ENCODE results near the gene ZAP70.

The ZAP70 gene

DNA sequence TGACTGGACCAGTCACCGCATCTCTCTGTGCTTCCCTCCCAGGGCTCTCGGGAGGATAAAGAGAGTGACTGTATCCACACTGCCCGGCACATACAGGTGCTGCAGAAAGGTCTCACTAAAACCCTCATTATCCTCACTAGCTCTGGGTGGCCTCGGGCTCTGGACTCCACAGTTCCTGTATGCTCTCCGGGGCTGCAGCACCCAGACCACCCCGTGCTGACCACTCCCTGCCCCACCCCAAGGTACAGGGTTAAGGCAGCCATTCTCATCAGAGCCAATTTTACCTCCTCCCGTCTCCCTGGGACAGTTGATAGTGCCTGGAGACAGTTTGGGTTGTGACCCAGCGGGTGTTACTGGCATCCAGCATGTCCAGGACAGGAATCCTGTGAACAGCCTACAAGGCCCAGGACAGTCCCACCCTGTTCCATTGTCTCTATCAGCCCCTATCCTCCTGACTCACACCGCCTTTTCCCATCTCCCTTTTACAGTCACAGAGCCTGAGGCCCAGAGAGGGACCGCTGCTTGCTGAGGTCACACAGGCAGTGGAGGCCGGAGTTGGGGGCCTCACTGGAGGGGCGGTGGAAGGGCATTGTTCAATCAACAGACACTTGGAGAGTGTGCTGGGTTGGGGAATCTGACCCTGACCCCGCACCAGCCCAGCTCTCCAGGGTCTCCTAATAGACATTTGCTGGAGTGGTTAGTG, 1.7 kb downstream of the ZAP70 start:
- DNase-seq (ENCODE audit: low read depth in 1 of 2, low spot score in 1 of 2) = no peak
- in situ Hi-C loops (cut with HindIII; ENCODE audit: low pct_unique_long_range_greater_than_20kb, low sequenced_read_pairs) = no loop called here
- no peak for TF ChIP-seq JUND (IDR thresholded peaks at IDR 0.05; ENCODE audit: low read depth)

DNA sequence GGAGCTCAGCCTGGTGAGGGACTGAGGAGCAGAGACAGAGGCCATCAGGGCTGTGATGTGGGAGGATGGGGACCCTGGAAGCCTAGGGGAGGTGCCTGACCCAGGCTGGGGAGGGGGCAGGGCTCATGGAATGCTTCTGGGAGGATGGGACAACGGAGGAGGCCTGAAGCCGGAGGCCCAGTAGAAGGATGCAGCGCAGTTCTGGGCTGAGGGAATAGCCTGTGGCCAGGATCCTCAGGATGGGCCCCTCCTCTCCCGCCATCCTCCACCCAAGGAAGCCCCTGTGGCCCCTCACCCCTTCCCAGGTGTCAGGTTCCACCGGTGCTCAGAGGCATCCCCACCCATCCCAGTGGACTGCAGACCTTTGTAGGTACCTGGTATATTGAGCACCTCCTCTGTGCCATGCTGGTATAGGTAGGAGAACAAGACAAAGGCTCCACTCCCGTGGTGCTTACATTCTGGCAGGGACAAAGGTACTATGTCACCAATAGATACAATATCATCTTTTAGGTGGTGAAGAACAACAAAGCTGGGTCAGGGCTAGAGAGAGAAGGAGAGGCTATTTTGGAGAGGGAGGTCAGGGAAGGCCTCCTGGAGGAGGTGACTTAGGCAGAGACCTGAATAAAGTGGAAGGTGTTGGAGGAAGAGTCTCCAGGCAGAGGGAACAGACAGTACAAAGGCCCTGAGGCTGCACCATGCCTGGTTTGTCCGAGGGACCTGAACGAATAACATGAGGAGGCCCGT, 2.7 kb downstream of the ZAP70 start:
- in situ Hi-C loops (cut with HindIII; ENCODE audit: low pct_unique_long_range_greater_than_20kb, low sequenced_read_pairs) = no loop called here
- DNase-seq (ENCODE audit: low read depth in 1 of 2, low spot score in 1 of 2) = no peak
- no peak for TF ChIP-seq JUND (IDR thresholded peaks at IDR 0.05; ENCODE audit: low read depth)

- in situ Hi-C loops (cut with HindIII; ENCODE audit: low pct_unique_long_range_greater_than_20kb, low sequenced_read_pairs) = no loop called here
- no peak for DNase-seq (ENCODE audit: low read depth in 1 of 2, low spot score in 1 of 2)
- TF ChIP-seq JUND (IDR thresholded peaks at IDR 0.05; ENCODE audit: low read depth) = no peak
Measured at GRCh38 chr2:97716695-97717612, 3.6 kb downstream of the ZAP70 start.

- in situ Hi-C loops (cut with HindIII; ENCODE audit: low pct_unique_long_range_greater_than_20kb, low sequenced_read_pairs) = no loop called here
- TF ChIP-seq JUND (IDR thresholded peaks at IDR 0.05; ENCODE audit: low read depth) = no peak
- DNase-seq (ENCODE audit: low read depth in 1 of 2, low spot score in 1 of 2) = no peak
Measured at GRCh38 chr2:97717613-97717995, 4.2 kb downstream of the ZAP70 start.

GRCh38 chr2:97718051-97718882, 4.9 kb downstream of the ZAP70 start:
- no peak for TF ChIP-seq JUND (IDR thresholded peaks at IDR 0.05; ENCODE audit: low read depth)
- in situ Hi-C loops (cut with HindIII; ENCODE audit: low pct_unique_long_range_greater_than_20kb, low sequenced_read_pairs) = no loop called here
- no peak for DNase-seq (ENCODE audit: low read depth in 1 of 2, low spot score in 1 of 2)

DNA sequence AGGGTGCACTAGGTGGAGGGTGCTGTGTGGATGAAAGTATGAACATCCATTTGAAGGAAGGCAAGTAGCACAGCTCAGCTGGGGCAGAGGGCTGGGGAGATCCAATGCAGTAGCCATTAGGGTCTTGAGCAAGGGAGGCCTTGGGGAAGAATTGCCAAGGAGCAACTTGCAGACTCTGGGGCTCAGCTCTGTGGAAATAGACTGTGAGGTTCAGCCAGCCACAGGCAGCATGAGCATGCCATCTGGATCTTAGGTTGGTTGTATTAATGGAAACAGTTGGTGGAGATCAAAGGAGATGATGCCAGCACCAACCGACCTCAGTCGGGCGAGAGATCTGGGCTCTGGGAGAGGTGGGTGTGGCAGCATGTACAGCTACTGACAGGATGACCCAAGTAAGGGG, 5.6 kb downstream of the ZAP70 start:
- no peak for TF ChIP-seq JUND (IDR thresholded peaks at IDR 0.05; ENCODE audit: low read depth)
- no peak for DNase-seq (ENCODE audit: low read depth in 1 of 2, low spot score in 1 of 2)
- in situ Hi-C loops (cut with HindIII; ENCODE audit: low pct_unique_long_range_greater_than_20kb, low sequenced_read_pairs) = no loop called here

DNA sequence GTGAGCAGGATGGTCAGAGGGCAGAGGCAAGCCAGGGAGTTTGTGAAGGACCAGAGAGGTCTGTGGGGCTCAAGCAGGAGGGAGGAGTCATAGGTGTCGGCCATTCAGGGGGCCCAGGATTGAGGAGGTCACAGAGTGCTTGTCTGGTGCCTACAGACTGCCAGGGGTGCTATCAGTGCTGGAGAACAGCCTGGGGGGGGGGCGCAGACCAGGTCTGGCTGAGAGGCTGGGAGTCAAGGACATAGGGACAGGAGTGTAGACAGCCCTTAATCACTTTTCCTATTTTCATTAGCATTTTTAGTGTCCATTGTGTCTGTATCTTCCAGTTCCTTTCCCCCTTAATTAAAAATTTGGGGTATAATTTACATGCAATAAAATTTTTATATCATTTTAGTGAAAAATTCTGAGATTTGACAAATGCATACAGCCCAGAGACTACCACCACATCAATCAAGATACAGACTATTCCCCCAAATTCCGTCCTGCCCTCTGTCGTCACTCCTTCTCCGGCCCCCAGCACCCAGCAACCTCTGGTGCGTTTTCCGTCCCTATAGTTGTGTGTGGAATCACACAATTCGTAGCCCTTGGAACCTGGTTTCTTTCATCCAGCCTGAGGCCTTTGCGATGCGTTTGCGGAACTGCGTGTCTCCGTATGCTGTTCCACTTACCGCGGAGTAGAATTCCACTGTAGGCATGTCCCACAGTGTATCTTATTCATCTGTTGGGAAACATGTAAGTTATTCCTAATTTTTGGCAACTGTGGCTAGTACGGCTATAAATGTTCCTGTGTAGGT, 6.2 kb downstream of the ZAP70 start:
- no peak for DNase-seq (ENCODE audit: low read depth in 1 of 2, low spot score in 1 of 2)
- in situ Hi-C loops (cut with HindIII; ENCODE audit: low pct_unique_long_range_greater_than_20kb, low sequenced_read_pairs) = no loop called here
- TF ChIP-seq JUND (IDR thresholded peaks at IDR 0.05; ENCODE audit: low read depth) = no peak

DNA sequence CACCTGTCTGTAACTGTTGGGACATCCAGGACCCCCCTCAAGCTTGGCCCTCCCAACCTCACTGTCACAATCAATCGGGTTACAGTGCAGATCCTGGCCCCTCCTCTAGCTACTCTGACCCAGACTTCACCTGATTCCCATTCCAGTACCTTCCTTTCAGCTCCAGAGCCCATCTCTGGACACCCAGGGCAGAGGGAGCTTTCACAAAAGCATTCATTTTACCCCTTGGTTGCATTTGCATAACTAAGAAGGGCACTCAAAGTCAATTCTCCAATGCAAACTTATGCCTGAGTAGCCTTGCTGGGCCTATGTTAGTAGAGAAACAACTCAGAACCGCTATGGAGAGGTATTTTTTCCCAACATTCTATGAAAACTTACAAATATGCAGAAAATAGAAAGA, 7.4 kb downstream of the ZAP70 start:
- in situ Hi-C loops (cut with HindIII; ENCODE audit: low pct_unique_long_range_greater_than_20kb, low sequenced_read_pairs) = no loop called here
- no peak for TF ChIP-seq JUND (IDR thresholded peaks at IDR 0.05; ENCODE audit: low read depth)
- no peak for DNase-seq (ENCODE audit: low read depth in 1 of 2, low spot score in 1 of 2)

GRCh38 chr2:97722227-97722626, 8.9 kb downstream of the ZAP70 start:
- TF ChIP-seq JUND (IDR thresholded peaks at IDR 0.05; ENCODE audit: low read depth) = no peak
- no peak for DNase-seq (ENCODE audit: low read depth in 1 of 2, low spot score in 1 of 2)
- in situ Hi-C loops (cut with HindIII; ENCODE audit: low pct_unique_long_range_greater_than_20kb, low sequenced_read_pairs) = no loop called here

DNA sequence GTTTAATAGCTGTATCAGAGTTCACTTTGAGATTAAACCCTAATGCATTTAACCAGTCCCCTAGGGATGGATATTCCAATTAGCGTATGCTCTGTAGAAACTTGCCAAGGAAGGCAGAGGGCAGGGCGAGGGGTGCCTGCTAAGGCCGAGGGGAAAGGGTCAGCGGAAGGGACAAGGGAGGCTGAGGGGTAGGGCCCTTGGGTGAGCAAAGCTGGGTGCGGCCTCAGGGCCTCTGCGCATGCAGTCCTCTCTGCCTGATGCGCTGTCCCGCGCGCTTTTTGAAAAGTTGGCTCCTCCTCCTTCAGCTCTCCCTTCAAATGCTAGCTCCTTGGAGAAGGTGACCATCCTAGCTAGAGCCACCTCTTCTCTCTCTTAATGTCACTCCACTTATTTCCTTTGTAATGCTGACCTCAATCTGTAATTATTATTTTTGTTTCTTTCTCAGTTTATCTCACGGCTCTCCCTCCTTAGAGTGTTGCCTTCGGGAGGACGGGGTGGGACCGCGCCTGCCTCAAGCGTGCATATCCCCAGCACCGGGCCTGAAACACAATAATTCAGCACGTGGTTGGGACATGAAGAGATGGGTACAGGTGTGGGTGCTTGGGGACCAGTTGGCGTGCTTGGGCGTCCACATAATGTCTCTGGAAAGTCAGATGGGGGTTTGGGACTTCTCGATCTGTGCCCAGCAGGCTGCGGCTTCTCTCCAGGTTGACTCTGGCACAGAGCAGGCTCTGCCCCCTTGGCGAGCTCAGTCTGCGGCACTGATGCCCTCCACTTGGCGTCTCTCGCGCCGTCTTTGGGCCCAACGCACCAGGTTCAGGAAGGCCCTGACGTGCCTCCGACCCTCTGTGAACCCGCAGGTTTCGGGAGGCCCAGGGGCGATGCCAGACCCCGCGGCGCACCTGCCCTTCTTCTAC, 10.0 kb downstream of the ZAP70 start:
- in situ Hi-C loops (cut with HindIII; ENCODE audit: low pct_unique_long_range_greater_than_20kb, low sequenced_read_pairs) = no loop called here
- DNase-seq (ENCODE audit: low read depth in 1 of 2, low spot score in 1 of 2) = no peak
- TF ChIP-seq JUND (IDR thresholded peaks at IDR 0.05; ENCODE audit: low read depth) = no peak

DNA sequence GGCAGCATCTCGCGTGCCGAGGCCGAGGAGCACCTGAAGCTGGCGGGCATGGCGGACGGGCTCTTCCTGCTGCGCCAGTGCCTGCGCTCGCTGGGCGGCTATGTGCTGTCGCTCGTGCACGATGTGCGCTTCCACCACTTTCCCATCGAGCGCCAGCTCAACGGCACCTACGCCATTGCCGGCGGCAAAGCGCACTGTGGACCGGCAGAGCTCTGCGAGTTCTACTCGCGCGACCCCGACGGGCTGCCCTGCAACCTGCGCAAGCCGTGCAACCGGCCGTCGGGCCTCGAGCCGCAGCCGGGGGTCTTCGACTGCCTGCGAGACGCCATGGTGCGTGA, 10.7 kb downstream of the ZAP70 start:
- no peak for DNase-seq (ENCODE audit: low read depth in 1 of 2, low spot score in 1 of 2)
- in situ Hi-C loops (cut with HindIII; ENCODE audit: low pct_unique_long_range_greater_than_20kb, low sequenced_read_pairs) = no loop called here
- no peak for TF ChIP-seq JUND (IDR thresholded peaks at IDR 0.05; ENCODE audit: low read depth)
